Spleen (tissue), 7 donors: ENCODE data around the gene TENM4.

Experiments used
- POLR2A ChIP-seq, 3 donors: fragments of 450-650 bp; IDR thresholded peaks; one replicate each; pipeline ENCODE4 v1.5.1; 2017; ENCODE audit warnings: antibody characterized with exemption in 3 of 3, mild to moderate bottlenecking in 1 of 3
- POLR2AphosphoS5 ChIP-seq, 3 donors: sonication (generic); formaldehyde crosslinking; IDR thresholded peaks; one replicate each; pipeline ENCODE4 v1.5.1; 2017; ENCODE audit warnings: antibody characterized with exemption in 3 of 3
- TF ChIP-seq, protein P1 (sequence below), 11 experiments: fragments of 200-600 bp in 7 of 11; fragments of 450-650 bp in 4 of 11; sonication (generic) in 4 of 11; IDR thresholded peaks in 8 of 11; conservative IDR thresholded peaks in 3 of 11; 1 replicate in 7 of 11; 2 replicates in 4 of 11; pipeline versions ENCODE4 v1.4.0 to v1.8.0; 2016 to 2021; ENCODE audit warnings: antibody characterized with exemption in 11 of 11, inconsistent platforms in 4 of 11, mild to moderate bottlenecking in 1 of 11
- donor health status: DM: no; HTN: no; CAD: no; lungs with moderate emphysema.
- donor health status: DM: no; HTN: no; CAD: no.
- donor health status: DM: no; HTN: no; CAD: no.

GRCh38 chr11:78659326-78660270, 781.2 kb downstream of the TENM4 start:
- TF ChIP-seq POLR2AphosphoS5 (IDR thresholded peaks at IDR 0.05) (no peak), POLR2A (IDR thresholded peaks at IDR 0.05) (no peak)
- TF ChIP-seq, protein P1, sequence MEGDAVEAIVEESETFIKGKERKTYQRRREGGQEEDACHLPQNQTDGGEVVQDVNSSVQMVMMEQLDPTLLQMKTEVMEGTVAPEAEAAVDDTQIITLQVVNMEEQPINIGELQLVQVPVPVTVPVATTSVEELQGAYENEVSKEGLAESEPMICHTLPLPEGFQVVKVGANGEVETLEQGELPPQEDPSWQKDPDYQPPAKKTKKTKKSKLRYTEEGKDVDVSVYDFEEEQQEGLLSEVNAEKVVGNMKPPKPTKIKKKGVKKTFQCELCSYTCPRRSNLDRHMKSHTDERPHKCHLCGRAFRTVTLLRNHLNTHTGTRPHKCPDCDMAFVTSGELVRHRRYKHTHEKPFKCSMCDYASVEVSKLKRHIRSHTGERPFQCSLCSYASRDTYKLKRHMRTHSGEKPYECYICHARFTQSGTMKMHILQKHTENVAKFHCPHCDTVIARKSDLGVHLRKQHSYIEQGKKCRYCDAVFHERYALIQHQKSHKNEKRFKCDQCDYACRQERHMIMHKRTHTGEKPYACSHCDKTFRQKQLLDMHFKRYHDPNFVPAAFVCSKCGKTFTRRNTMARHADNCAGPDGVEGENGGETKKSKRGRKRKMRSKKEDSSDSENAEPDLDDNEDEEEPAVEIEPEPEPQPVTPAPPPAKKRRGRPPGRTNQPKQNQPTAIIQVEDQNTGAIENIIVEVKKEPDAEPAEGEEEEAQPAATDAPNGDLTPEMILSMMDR (IDR thresholded peaks at IDR 0.05 in 8 of 11, conservative IDR thresholded peaks at IDR 0.05 in 3 of 11), result no peak
